Right lobe of liver (tissue), 4 donors: ENCODE data around the gene BET1L.
"Not testable (repeated sequence)": the region's sequence is repeated elsewhere in the genome, so short reads cannot be mapped to it uniquely, and the experiment has no call there.

Experiments used
- POLR2A ChIP-seq: fragments of 450-650 bp; IDR thresholded peaks from one replicate; pipeline ENCODE4 v1.6.1; 2017; ENCODE audit warnings: antibody characterized with exemption, mild to moderate bottlenecking
- TF ChIP-seq, protein P1 (sequence below), 4 donors: fragments of 200-600 bp in 3 of 4; fragments of 450-650 bp in 1 of 4; IDR thresholded peaks; one replicate each; pipeline versions ENCODE4 v1.5.1 to v1.8.0; 2016 to 2022; ENCODE audit warnings: antibody characterized with exemption in 4 of 4, mild to moderate bottlenecking in 2 of 4
- donor health status: DM: no; HTN: no; CAD: no.
- donor health status: DM: no; HTN: no; CAD: no.
- donor health status: DM: no; HTN: yes; CAD: no.

DNA sequence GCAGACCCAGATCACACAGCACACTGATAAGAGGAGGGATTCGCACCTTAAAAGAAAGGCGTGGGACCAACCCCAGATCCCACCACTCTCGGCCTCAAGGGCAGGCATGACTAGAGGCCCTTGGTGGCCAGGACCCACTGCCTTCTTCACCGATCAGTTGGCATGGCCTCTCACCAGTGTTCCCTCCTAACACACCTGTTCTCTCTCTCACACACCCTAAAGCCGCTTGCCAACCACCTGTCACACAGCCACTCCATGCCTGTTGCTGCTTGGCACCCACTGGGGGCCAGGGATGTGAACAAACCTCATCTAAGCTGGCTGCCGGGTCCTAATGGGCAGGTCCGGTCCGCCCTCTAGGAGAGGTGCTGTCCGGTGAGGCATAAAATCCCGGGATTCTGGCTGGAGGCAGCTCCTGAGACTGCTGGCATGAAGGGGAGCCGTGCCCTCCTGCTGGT lies 14.5 kb downstream of the BET1L start, which contains the start of gene SCGB1C1:
- not testable (repeated sequence) for TF ChIP-seq POLR2A
- TF ChIP-seq, protein P1, sequence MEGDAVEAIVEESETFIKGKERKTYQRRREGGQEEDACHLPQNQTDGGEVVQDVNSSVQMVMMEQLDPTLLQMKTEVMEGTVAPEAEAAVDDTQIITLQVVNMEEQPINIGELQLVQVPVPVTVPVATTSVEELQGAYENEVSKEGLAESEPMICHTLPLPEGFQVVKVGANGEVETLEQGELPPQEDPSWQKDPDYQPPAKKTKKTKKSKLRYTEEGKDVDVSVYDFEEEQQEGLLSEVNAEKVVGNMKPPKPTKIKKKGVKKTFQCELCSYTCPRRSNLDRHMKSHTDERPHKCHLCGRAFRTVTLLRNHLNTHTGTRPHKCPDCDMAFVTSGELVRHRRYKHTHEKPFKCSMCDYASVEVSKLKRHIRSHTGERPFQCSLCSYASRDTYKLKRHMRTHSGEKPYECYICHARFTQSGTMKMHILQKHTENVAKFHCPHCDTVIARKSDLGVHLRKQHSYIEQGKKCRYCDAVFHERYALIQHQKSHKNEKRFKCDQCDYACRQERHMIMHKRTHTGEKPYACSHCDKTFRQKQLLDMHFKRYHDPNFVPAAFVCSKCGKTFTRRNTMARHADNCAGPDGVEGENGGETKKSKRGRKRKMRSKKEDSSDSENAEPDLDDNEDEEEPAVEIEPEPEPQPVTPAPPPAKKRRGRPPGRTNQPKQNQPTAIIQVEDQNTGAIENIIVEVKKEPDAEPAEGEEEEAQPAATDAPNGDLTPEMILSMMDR (IDR thresholded peaks at IDR 0.05) = not testable (repeated sequence)
